Loucy (cell line): ENCODE measurements around the gene KCNJ6.
A peak's percentile ranks its signal among the peaks of the same experiment; 100 is the strongest.

Experiments
- EZH2phosphoT487 ChIP-seq: fragments of 200-600 bp; IDR thresholded peaks from 2 replicates; pipeline ENCODE4 v1.6.1; 2018; ENCODE audit warnings: antibody characterized with exemption, mild to moderate bottlenecking, moderate library complexity, borderline replicate concordance
- TF ChIP-seq, protein P1 (sequence below): fragments of 200-600 bp; sonication (generic); conservative IDR thresholded peaks from 2 replicates; pipeline ENCODE4 v1.5.1; 2014; ENCODE audit warnings: mild to moderate bottlenecking, antibody characterized with exemption, low read length

DNA sequence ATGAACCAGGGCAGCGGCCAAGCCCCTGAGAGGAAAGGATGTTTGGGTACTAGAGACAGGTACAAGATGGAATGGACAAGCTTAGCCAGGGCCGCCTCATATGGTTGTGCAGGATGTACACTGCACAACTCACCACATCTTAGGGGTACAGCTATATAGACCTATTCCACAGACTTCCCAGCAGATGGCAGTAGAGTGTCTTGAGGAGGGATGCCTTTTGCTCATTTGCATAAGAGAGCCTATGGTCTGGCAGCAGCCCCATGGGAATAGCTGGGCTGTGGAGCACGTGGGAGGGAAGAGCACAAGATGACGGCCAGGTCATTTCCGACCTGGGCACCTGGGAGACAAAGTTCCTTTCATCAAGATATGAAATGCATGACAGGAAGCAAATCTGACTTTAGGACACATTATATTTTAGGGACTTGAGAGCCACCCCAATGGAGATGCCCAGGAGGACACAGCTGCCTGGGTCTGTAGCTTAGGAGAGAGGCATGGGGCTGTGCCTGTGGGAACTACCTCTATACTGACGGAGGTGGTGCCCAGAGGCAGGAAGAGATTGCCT, 215.5 kb downstream of the KCNJ6 start:
- TF ChIP-seq, protein P1, sequence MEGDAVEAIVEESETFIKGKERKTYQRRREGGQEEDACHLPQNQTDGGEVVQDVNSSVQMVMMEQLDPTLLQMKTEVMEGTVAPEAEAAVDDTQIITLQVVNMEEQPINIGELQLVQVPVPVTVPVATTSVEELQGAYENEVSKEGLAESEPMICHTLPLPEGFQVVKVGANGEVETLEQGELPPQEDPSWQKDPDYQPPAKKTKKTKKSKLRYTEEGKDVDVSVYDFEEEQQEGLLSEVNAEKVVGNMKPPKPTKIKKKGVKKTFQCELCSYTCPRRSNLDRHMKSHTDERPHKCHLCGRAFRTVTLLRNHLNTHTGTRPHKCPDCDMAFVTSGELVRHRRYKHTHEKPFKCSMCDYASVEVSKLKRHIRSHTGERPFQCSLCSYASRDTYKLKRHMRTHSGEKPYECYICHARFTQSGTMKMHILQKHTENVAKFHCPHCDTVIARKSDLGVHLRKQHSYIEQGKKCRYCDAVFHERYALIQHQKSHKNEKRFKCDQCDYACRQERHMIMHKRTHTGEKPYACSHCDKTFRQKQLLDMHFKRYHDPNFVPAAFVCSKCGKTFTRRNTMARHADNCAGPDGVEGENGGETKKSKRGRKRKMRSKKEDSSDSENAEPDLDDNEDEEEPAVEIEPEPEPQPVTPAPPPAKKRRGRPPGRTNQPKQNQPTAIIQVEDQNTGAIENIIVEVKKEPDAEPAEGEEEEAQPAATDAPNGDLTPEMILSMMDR = peak; percentile 84
- no peak for TF ChIP-seq EZH2phosphoT487
